ENCODE results near the gene EP400.

The EP400 gene

GRCh38 chr12:131911028-131911650 is 38.6 kb upstream of the EP400 start:
- FAIRE-seq (no peak), DNase-seq (ENCODE audit: extremely low spot score, insufficient read length, low read depth) (no peak)

GRCh38 chr12:131911851-131912477 is 37.8 kb upstream of the EP400 start:
- no peak for DNase-seq (ENCODE audit: extremely low spot score, insufficient read length, low read depth)
- no peak for FAIRE-seq

- DNase-seq (ENCODE audit: extremely low spot score, insufficient read length, low read depth) (no peak), FAIRE-seq (no peak)
Observed at GRCh38 chr12:131912518-131913274, 37.0 kb upstream of the EP400 start.

GRCh38 chr12:131913666-131914065 is 36.1 kb upstream of the EP400 start:
- DNase-seq (ENCODE audit: extremely low spot score, insufficient read length, low read depth) = no peak
- no peak for FAIRE-seq

GRCh38 chr12:131914179-131914702 is 35.5 kb upstream of the EP400 start:
- FAIRE-seq = no peak
- DNase-seq (ENCODE audit: extremely low spot score, insufficient read length, low read depth) = no peak

GRCh38 chr12:131915000-131915689 is 34.6 kb upstream of the EP400 start:
- no peak for FAIRE-seq
- no peak for DNase-seq (ENCODE audit: extremely low spot score, insufficient read length, low read depth)

GRCh38 chr12:131915823-131916222 is 33.9 kb upstream of the EP400 start:
- FAIRE-seq (no peak), DNase-seq (ENCODE audit: extremely low spot score, insufficient read length, low read depth) (no peak)

- no peak for DNase-seq (ENCODE audit: extremely low spot score, insufficient read length, low read depth)
- no peak for FAIRE-seq
Observed at GRCh38 chr12:131916306-131917138, 33.2 kb upstream of the EP400 start.

GRCh38 chr12:131917139-131917710 is 32.5 kb upstream of the EP400 start:
- FAIRE-seq = no peak

GRCh38 chr12:131917711-131918306 is 31.9 kb upstream of the EP400 start:
- FAIRE-seq (no peak), DNase-seq (ENCODE audit: extremely low spot score, insufficient read length, low read depth) (no peak)

More at GRCh38 chr12:131917139-131917710, 32.5 kb upstream of the EP400 start:
- DNase-seq (ENCODE audit: extremely low spot score, insufficient read length, low read depth) = no peak

GRCh38 chr12:131918311-131919050 is 31.3 kb upstream of the EP400 start:
- no peak for FAIRE-seq
- no peak for DNase-seq (ENCODE audit: extremely low spot score, insufficient read length, low read depth)

GRCh38 chr12:131919051-131919347 is 30.7 kb upstream of the EP400 start:
- FAIRE-seq (no peak), DNase-seq (ENCODE audit: extremely low spot score, insufficient read length, low read depth) (no peak)

GRCh38 chr12:131919366-131920156 is 30.2 kb upstream of the EP400 start:
- FAIRE-seq = no peak

GRCh38 chr12:131920157-131920508 is 29.6 kb upstream of the EP400 start:
- no peak for DNase-seq (ENCODE audit: extremely low spot score, insufficient read length, low read depth)
- no peak for FAIRE-seq

More at GRCh38 chr12:131919366-131920156, 30.2 kb upstream of the EP400 start:
- no peak for DNase-seq (ENCODE audit: extremely low spot score, insufficient read length, low read depth)

- DNase-seq (ENCODE audit: extremely low spot score, insufficient read length, low read depth) (no peak), FAIRE-seq (no peak)
Observed at GRCh38 chr12:131920902-131921840, 28.6 kb upstream of the EP400 start.

GRCh38 chr12:131921866-131922769 is 27.6 kb upstream of the EP400 start:
- FAIRE-seq (no peak), DNase-seq (ENCODE audit: extremely low spot score, insufficient read length, low read depth) (no peak)
